GM18498 (cell line): Measurements from ENCODE around the gene RANBP17.
"Not testable (repeated sequence)": the region's sequence is repeated elsewhere in the genome, so short reads cannot be mapped to it uniquely, and the experiment has no call there.

Source experiments
- ATAC-seq: cut with Tn5 transposase; IDR thresholded peaks from one replicate; pipeline ENCODE4 v1.9.1; 2021; ENCODE audit warnings: mild to moderate bottlenecking, moderate library complexity; ENCODE audit not compliant: unreplicated experiment

Gene RANBP17

DNA sequence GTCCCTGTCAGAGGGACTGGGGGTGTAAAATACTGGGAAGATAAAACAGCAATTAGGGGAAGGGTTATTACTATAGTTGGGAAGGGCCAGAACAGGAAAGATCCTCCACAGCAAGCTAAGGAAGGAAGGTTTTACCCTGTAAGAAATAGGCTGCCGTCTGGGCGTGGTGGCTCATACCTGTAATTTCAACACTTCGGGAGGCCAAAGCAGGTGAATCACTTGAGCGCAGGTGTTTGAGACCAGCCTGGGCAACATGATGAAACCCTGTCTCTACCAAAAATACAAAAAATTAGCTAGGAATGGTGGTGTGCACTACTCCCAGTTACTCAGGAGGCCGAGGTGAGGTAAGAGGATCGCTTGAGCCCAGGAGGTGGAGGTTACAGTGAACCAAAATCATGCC is 282.1 kb downstream of the RANBP17 start:
- ATAC-seq = no peak

DNA sequence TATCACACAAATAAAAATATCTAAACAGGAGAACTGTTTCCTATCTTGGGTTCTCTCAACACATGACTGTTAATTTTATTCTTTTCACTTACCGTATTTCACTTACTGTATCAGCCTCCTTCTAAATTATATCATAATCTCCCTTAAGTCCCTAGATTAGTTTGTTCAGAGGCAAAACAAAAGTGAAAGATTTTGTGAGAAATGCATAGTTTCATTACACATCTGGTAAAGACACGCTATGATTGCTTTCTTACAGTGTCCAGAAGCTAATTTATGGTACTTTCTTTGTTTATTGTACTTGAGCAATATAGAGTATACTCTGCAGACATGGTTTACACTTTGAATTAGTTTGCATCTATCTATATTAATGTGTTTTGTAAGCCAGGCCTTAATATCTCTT is 287.5 kb downstream of the RANBP17 start:
- peak; percentile 85 for ATAC-seq

DNA sequence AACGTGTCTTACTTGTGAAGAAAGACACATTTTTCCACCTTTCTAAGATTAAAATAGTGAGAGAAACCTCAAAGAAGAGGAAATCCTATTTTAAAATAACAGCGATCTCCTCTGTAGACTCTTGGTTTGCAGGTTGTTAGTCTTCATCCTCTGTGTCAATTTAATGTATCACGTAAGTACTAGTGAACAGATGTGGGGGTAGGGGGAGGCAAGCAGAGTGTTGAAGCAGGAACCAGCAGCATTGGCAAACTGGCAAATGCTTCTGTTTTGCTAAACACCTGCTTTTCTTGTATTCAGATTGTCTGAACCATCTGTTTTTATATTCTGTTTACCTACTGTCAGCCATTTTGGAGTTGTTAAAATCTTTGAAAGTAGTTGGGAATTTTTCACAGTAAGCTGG is 288.0 kb downstream of the RANBP17 start:
- ATAC-seq = peak; percentile 58

DNA sequence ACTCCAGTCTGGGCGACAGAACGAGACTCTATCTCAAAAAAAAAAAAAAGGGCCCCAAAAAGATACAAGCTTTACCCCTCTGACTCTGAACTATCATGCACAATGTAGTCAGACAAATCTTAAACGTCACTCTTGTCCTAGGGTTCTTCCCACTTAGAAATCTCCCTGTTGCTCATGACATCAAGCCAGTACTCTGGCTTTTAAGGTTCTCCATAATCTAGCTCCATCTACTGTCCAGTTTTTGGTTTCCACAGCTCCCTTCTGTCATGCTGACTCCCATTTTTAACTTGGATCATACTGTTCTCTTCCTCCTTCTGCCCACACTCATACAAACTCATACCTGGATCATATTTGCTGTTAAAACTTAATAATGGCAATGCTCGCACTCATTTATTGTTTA is 290.6 kb downstream of the RANBP17 start:
- no peak for ATAC-seq

DNA sequence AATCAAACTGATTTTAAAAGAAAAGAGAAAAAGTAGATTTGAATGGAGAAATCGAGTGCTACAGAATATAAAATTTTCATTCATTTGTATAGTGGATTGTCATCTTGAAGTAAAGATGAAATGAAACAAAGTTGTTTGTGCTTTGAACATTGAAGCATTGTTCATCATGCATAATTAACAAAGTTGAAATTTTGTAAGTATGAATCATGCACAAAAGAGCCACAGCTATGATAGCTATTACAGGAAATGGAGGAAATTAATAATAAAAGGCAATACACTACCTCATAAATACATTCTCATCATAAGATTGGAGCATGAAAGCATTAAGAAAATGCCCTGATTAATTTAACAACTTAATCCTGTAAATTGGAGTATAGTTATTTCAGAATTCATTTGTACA is 293.8 kb downstream of the RANBP17 start:
- no peak for ATAC-seq

DNA sequence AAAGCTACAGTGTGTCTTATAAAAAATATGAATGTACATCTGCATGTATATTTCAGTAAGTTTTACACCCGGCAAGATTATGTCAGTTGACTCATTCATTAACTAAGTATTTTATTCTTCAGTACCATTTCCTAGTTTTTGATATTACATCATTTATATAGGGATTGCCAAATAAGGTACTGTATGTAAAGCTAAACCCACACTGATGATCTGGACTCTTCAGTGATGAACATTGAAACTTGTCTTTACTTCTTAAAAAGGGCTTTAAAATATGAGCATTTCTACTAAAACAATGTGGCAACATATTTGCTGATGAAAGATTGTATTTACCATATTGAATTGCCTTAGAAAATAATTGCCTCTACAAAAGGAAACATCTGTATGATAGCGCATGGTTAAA is 295.5 kb downstream of the RANBP17 start:
- ATAC-seq = no peak

DNA sequence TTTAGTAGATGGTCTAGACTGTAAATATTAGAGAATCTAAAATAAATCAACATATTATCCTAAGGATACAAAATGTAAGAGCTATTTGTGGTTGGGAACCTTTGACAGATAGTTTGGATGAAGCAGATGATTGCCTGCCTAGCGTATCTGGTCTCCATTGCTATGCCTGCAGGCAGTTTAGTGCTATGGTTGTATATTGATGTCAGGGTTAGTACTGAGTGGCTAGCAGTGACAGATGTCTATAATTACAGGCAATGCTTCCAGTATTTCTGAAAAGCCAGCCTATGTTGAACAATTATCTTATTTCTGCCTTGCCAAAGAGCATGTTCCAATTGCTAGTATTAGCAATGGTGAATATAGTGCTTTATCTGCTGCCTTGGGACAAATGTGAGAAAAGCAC is 296.0 kb downstream of the RANBP17 start:
- ATAC-seq = no peak

DNA sequence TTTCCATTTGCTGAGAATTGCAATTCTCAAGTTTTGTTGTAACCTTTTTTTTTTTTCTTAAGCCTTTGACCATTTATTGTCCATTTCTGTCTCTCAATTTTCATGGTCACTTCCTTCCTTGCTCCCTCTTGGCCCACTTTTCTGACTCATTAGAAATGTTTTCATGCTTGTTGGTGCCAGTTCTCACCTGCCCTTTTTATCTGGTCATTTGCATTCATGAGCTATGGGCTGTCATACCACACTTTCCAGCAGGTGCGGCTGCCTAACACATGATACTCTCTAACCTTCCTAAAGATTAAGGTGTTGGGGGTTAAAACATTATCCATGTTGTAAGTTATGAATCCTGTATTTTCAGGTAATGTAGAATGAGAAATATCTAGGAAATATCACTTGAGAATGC is 296.8 kb downstream of the RANBP17 start:
- no peak for ATAC-seq

DNA sequence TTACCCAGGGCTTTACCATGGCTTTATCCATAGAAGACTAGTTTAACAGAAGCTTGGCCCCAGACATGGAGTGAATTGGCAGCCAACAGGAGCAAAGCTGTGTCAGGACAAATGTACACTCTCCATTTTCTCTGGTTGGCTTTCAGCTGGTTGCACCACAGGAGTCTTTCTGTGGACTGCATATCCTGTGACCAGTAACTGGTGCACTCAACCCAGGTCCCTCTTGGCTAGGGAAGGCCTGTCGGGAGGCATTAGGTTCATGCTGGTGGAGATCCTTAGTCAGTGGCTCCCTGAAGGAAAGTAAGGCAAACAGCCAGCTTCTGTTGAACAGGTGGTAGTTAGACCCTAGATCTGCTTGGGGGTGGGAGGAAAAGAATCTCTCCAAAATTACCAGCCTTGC is 300.3 kb downstream of the RANBP17 start:
- no peak for ATAC-seq

DNA sequence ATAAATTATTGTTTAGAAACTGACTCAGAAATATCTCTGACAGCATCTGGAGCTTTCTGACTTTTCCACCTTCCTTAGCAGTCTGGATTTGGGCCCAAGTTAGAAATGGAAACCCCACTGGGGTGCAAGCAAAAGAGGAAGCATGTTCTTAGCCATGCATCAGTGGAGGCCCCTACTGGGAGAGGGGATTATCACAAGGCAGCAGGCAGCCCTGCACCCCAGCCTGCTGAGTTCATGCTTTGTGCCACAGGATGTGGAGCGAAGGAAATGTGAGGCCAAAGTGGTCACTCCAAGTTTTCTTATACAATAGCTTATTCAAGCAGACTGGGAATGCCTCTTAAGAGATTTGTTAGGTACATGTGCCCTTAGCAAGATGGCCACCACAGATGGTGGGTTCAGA is 300.8 kb downstream of the RANBP17 start:
- peak; percentile 79 for ATAC-seq

DNA sequence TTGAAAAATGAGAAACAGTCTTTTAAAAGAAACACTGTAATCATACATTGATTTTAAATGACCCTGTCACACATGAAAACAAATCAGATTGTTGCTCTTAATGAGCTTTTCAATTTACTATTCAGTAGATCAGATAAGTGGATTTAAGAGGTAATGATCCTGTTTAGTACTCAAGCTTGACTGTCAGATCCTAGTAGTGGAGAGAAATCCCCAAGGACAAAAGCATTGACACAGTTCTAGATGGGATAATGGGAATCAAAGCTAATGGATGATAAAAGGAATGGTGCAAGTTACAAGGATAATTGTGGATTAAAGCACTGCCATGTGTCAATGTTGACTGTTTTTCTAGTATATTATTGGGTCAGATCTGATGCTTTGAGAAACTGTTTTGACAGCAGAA is 304.9 kb downstream of the RANBP17 start:
- no peak for ATAC-seq

DNA sequence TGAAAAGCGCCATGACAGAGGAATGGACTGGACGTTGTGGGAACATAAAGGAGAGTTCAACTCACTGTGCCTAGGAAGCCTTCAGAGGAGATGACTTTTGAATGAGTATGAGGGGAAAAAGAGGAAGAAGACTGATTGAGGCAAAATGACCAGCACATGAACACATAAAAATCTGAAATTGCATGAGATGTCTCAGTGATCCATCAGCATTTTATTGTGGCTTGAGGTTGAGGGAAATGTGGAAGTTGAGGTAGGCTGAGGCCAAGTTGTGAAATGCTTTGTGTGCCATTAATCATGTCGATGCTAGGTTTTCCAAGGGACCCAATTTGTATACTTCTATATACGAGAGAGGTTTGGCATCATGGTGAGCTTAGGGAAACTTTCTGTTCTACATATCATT is 306.4 kb downstream of the RANBP17 start:
- no peak for ATAC-seq

DNA sequence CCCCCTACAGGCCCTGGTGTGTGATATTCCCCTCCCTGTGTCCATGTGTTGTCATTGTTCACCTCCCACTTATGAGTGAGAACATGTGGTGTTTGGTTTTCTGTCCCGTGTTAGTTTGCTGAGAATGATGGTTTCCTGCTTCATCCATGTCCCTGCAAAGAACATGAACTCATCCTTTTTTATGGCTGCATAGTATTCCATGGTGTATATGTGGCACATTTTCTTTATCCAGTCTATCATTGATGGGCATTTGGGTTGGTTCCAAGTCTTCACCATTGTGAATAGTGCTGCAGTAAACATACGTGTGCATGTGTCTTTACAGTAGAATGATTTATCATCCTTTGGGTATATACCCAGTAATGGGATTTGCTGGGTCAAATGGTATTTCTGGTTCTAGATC is 313.1 kb downstream of the RANBP17 start:
- not testable (repeated sequence) for ATAC-seq

DNA sequence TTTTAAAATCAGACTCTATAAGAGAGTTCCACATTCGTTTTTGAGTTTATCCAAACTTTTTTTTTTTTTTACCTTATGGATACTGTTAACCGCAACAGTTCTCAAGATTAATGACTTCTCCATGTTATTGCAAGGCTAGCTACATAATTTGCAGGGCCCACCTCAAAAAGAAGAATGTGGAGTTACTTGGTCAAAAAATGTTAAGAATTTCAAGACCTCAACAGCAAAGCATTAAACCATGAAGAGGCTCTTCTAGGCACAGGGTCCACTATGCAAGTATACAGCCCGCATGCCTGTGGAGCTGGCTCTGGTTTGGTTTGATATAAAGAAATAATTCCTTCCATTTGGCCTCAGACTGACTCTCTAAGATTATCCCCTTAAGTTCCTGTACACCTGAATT is 313.9 kb downstream of the RANBP17 start:
- no peak for ATAC-seq

DNA sequence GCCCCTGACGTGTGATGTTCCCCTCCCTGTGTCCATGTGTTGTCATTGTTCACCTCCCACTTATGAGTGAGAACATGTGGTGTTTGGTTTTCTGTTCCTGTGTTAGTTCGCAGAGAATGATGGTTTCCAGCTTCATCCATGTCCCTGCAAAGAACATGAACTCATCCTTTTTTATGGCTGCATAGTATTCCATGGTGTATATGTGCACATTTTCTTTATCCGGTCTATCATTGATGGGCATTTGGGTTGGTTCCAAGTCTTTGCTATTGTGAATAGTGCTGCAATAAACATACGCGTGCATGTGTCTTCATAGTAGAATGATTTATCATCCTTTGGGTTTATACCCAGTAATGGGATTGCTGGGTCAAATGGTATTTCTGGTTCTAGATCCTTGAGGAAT is 316.4 kb downstream of the RANBP17 start:
- ATAC-seq = not testable (repeated sequence)

DNA sequence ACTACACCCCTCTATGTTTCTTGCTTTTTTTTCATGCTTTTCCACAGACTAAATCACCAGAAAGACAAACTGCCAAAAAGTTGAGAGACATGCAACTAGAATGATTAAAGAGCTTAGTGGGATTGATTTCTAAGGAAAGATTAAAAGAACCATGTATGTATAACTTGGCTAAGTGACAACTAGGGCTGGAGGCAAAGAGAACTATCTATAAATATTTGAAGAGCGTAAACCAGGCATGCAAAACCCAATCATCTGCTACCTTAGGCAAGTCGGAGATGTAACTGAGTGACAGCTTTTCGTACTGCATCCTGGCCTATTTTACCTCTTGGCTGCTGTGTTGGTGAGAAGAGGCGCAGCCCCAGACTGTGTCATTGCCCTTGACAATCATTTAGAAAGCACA is 326.2 kb downstream of the RANBP17 start:
- no peak for ATAC-seq

DNA sequence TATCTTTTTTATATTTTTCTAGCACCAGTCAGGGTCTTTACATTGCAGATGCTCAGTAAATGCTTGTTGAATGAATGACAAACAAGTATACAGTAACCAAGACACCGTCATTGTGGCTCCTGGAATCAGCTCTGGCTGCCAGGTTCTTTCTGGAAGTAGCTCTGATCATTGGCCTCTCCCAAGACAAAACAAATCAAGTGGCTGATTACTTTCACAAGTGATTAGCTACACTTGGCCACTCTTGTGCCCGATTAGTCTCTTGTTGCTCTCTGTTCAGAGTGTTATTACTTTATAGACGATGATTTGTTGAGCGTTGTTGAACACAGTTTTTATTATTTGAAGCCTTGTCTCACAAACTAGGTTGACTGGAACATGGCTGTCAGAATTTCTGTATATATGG is 327.6 kb downstream of the RANBP17 start:
- no peak for ATAC-seq

DNA sequence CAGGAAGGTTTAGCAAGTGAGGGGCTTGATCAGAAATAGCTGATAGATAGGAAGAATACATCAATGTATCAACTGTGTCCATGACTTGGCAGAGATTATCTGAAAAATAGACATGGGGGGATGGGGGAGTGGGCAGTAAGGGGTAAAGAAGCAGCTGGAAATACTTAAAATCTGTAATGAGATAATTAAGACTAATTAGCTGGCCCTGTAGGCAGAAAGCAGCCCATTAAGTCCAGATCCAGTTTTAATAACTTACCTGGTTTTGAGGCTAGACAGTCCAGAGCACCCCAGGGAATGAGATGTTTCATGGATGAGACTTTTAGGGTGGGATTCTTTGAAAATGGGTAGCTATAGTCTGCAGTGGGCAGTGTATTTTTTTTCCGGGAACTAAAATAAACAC is 330.3 kb downstream of the RANBP17 start:
- no peak for ATAC-seq

DNA sequence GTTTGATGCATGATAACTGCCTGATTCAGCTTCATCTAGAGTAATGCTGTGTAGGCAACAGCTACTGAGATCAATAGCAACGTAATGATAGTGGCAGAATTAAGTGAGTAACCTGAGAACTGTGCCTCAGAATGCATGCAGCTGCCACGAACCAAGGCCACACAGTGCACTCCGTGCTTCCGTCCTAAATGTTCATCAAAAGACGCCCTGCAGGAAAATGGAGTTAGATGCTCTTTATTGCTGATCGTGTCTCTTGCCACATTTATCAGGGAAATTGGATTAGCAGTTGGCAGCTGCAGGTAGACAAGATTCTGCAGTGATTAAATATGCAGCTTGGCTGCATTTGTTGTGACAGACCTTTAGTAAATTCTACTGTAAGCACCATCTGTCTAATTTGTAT is 339.5 kb downstream of the RANBP17 start:
- no peak for ATAC-seq

DNA sequence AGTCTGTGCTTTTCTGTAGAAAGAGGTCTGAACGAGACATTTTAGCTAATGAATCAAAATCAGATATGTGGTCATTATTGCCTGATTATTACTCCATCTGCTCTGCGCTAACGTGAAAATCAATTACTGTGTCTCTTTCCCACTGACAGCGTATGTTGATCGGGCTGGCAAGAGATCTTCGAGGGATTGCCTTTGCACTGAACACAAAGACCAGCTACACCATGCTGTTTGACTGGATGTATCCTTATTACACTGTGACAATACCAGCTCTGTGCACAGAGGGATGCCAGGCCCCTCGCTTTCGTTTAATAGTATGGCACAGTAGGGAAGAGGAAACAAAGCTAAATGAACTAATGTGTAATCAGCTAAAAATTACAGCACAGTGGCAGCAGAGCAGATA is 343.6 kb downstream of the RANBP17 start:
- ATAC-seq = no peak

DNA sequence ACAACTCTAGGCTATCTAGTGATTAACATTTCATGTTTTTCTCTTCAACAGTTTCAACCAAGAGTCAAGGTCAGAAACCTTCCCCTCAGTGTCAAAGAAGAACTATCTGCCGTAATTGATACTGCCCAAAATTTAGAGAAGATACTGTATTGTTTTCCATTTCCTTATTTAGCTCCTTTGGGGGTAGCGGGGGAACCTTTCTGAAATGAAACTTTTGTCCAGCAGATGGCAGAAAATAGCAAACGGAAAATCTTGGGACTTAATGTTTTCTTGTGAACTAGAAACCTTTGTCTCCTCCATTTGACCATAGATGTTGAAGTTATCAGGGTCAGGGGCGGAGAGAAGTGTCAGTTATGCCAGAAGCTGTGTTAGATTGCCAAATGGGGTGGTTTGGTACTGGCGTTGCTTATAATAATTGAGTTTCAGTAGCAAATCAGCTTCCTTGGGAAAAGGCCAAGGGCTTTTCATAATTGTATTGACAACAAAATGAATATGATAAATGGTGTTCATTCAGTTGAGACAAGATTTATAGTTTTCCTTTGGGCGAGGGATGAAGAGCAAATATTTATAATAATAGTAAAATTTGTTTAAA is 345.5 kb downstream of the RANBP17 start:
- ATAC-seq = no peak

DNA sequence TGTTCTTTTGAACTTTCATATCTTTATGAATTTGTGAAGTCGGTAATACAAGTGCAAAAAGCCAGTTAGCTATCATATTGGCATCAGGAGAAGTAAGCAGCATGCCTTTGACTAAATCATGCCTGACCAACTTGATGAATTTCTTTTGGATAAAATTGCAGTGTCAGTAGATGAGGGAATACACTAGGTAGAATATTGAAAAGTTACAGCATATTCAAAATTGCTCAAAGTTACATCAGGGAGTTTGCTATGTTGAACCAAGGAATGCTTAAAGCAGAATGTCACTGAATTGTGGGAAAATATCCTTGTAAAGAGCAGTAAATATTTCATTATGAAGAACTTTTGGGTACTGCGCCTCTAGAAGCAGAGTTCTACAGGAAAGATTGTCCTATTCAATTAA is 360.1 kb downstream of the RANBP17 start:
- ATAC-seq = no peak

DNA sequence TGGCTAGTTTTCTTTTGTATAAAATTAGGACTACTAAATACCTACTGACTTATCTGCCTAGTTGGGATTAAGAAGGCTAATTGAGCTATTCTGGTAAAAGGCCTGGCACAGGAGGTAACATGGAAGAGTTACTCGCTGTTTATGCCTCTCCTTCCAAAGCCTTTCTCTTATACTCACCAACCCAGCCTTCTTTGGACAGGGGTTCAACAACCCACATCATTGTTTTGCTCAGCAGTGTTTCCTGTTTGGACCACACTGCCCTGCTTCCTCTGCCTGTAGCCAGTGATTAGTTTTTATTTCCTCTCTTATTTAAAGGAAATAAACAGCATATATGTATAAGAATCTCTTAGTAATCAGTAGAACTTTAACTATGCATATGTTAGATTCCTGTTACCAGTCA is 362.1 kb downstream of the RANBP17 start:
- no peak for ATAC-seq
